ENCODE measurements around the gene SBK2. TPM values are rescaled to one million over a fixed set of nuclear protein-coding genes. Genes with fewer than 3 reads are reported as not detected.
A peak's percentile ranks its signal among the peaks of the same experiment; 100 is the strongest.

Gene SBK2
- total and polyA plus RNA-seq, 7 donors = 0.14 to 13.4 (median 1.1) TPM

GRCh38 chr19:55490478-55491432, 46.2 kb downstream of the SBK2 start:
- H3K4me1 ChIP-seq = no peaks in the 10 kb centered on the region
- peaks cover 0 to 13% (median 5%) of the 10 kb centered on the region in 3 donors for H3K27me3 ChIP-seq (ENCODE audit: insufficient read depth in 3 of 3, low read length in 2 of 3)
- WGBS, 3 donors = 76 to 83% (median 77%) methylated on average over 41 to 52 of the region's 52 CpGs
- ATAC-seq (no peak), DNase-seq (no peak)
- intact Hi-C loops (cut with DNase I) = no loop called here
- TF ChIP-seq, protein P1, sequence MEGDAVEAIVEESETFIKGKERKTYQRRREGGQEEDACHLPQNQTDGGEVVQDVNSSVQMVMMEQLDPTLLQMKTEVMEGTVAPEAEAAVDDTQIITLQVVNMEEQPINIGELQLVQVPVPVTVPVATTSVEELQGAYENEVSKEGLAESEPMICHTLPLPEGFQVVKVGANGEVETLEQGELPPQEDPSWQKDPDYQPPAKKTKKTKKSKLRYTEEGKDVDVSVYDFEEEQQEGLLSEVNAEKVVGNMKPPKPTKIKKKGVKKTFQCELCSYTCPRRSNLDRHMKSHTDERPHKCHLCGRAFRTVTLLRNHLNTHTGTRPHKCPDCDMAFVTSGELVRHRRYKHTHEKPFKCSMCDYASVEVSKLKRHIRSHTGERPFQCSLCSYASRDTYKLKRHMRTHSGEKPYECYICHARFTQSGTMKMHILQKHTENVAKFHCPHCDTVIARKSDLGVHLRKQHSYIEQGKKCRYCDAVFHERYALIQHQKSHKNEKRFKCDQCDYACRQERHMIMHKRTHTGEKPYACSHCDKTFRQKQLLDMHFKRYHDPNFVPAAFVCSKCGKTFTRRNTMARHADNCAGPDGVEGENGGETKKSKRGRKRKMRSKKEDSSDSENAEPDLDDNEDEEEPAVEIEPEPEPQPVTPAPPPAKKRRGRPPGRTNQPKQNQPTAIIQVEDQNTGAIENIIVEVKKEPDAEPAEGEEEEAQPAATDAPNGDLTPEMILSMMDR (IDR thresholded peaks at IDR 0.05) = no peak
- no peak overlapping the region for H3K27ac ChIP-seq
- H3K36me3 ChIP-seq (ENCODE audit: insufficient read depth in 1 of 2, low read depth in 1 of 2) = no peaks in the 10 kb centered on the region
- no peaks in the 10 kb centered on the region for H3K9me3 ChIP-seq
- H3K4me3 ChIP-seq = no peak overlapping the region

GRCh38 chr19:55489711-55490477, 47.0 kb downstream of the SBK2 start:
- TF ChIP-seq, protein P1 (IDR thresholded peaks at IDR 0.05) = no peak

DNA sequence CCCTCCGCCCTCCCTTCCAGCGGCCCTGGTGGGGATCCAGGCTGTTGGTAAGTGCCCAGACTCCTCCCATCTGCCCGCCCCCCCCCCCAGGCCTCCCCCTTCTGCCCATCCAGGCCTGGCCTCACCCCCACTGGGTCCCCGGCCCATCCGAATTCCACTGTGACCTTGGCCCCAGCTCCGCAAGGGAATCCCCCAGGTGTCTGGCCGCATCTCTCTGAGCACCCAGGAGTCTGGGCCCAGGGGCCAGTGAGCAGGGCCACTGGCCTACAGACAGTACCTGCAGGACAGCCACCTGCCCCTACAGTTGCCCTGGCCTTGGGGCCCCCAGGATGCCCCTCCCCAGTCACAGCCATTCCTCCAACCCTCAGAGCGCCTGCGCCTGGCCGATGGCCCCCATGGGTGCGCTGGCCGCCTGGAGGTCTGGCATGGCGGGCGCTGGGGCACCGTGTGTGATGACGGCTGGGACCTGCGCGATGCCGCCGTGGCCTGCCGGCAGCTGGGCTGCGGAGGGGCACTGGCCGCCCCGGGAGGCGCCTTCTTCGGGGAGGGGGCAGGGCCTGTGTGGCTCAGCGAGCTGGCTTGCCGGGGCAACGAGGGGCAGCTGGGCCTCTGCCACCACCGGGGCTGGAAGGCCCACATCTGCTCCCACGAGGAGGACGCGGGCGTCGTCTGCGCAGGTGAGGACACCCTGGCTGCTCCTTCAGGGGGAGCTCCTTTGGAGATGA, 47.8 kb downstream of the SBK2 start:
- Histone ChIP-seq H3K36me3 (ENCODE audit: insufficient read depth in 1 of 2, low read depth in 1 of 2) (no peaks in the 10 kb centered on the region), H3K4me1 (peaks cover 6% of the 10 kb centered on the region), H3K9me3 (no peaks in the 10 kb centered on the region), H3K27me3 (ENCODE audit: insufficient read depth in 3 of 3, low read length in 2 of 3) (peaks cover 0 to 11% (median 5%) of the 10 kb centered on the region in 3 donors), H3K4me3 (no peak overlapping the region), H3K27ac (no peak overlapping the region)
- TF ChIP-seq, protein P1 (IDR thresholded peaks at IDR 0.05) = no peak
- DNase-seq (no peak), ATAC-seq (no peak)
- 43 to 52% (median 48%) methylated on average over 32 to 36 of the region's 36 CpGs for WGBS, 3 donors
- intact Hi-C loops (cut with DNase I) = no loop called here

More at GRCh38 chr19:55489711-55490477, 47.0 kb downstream of the SBK2 start:
- Histone ChIP-seq H3K4me3 (no peak overlapping the region), H3K9me3 (no peaks in the 10 kb centered on the region), H3K27ac (no peak overlapping the region), H3K36me3 (ENCODE audit: insufficient read depth in 1 of 2, low read depth in 1 of 2) (no peaks in the 10 kb centered on the region), H3K27me3 (ENCODE audit: insufficient read depth in 3 of 3, low read length in 2 of 3) (peaks cover 0 to 13% (median 5%) of the 10 kb centered on the region in 3 donors), H3K4me1 (no peaks in the 10 kb centered on the region)
- DNase-seq (no peak), ATAC-seq (no peak)
- WGBS, 3 donors = 69 to 75% (median 74%) methylated on average over 17 to 21 of the region's 21 CpGs
- intact Hi-C loops (cut with DNase I) = no loop called here

DNA sequence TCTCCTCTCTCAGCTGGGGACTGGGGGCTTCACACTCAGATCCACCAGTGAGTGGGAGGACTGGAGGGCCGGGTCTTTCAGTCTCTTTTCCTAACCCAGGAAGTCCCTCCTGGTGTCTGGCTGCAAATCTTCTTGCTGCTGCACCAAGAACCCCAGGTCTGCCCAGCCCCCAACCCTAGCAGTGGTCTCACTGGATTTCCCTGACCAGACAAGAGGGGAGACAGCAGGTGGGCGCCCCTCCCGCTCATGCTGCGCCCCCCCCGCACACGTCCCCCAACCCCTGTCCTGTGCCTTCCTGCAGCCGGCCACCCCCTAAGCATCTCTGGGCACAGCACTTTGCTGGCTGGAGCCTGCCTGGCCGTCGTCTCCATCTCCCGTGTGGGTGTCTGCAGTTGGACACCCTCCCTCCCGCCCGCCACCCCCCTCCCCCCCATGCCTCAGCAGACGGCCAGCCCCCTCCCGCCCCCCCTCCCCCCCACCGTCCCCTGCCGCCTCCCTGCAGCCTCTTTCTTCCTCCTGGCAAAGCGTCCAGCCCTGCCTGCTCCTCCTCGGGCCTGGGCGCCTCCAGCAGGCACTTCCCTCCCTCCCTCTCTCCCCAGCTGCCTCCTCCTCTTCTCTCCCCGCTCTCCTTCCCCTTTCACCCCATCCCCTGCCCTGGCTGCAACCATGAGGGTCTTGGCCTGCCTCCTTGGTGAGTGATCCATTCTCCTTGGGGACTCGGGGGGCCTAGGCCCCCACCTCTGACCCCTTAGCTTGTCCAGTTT, 48.8 kb downstream of the SBK2 start, which contains the start of gene SSC5D:
Gene SSC5D, plus strand, starts transcription at position 513 of the 764 bp plus-strand sequence. Its CDS starts 154 bp downstream, at position 667.
- ATAC-seq (no peak), DNase-seq (peak in 1 of 2 donors; percentile 65)
- WGBS, 3 donors = 21 to 31% (median 21%) methylated on average over 8 to 19 of the region's 21 CpGs
- Histone ChIP-seq H3K36me3 (ENCODE audit: insufficient read depth in 1 of 2, low read depth in 1 of 2) (peaks cover 0 to 2% of the 10 kb centered on the region in 2 donors), H3K9me3 (no peaks in the 10 kb centered on the region), H3K4me1 (peaks cover 9% of the 10 kb centered on the region), H3K27me3 (ENCODE audit: insufficient read depth in 3 of 3, low read length in 2 of 3) (peaks cover 0 to 11% (median 5%) of the 10 kb centered on the region in 3 donors), H3K4me3 (no peak within 1 kb of the TSS), H3K27ac (peak within 1 kb of the TSS; percentile 73)
- TF ChIP-seq, protein P1 (IDR thresholded peaks at IDR 0.05) = no peak
- intact Hi-C loops (cut with DNase I) = no loop called here
